Central memory CD8-positive, alpha-beta T cell (primary cell): ENCODE measurements around the gene MPDU1.

Source experiments
- ATAC-seq: fragments of 150-1000 bp; cut with Tn5 transposase; replicated peaks from 2 replicates; pipeline ENCODE4 v1.10.0; 2022; ENCODE audit warnings: mild to moderate bottlenecking, moderate FRiP score, moderate number of reproducible peaks; ENCODE audit not compliant: poor library complexity, severe bottlenecking; ENCODE audit errors: extremely low read depth
- DNase-seq, 2 donors: peaks; one replicate each; pipeline ENCODE4 v3.0.0; 2021; ENCODE audit warnings: low spot score in 2 of 2
- H3K27ac Mint-ChIP-seq: one replicate; pipeline ENCODE4 v1.8.0; 2022; ENCODE audit warnings: low read depth, mild to moderate bottlenecking, moderate library complexity, mixed read lengths
- H3K27me3 Mint-ChIP-seq: one replicate; pipeline ENCODE4 v1.8.0; 2022; ENCODE audit warnings: mixed read lengths
- H3K36me3 Mint-ChIP-seq: one replicate; pipeline ENCODE4 v1.8.0; 2022; ENCODE audit warnings: mild to moderate bottlenecking, moderate library complexity, mixed read lengths; ENCODE audit not compliant: insufficient read depth
- H3K4me1 Mint-ChIP-seq: one replicate; pipeline ENCODE4 v1.8.0; 2022; ENCODE audit warnings: mixed read lengths
- H3K4me3 Mint-ChIP-seq: one replicate; pipeline ENCODE4 v1.8.0; 2022; ENCODE audit warnings: mild to moderate bottlenecking, moderate library complexity, mixed read lengths
- H3K9me3 Mint-ChIP-seq: one replicate; pipeline ENCODE4 v1.8.0; 2022; ENCODE audit warnings: mixed read lengths

Gene MPDU1

GRCh38 chr17:7579001-7579833 lies 4.4 kb upstream of the MPDU1 start, which contains the start of gene CD68:
Gene CD68, plus strand, starts transcription at chr17:7579638. Its CDS starts 40 bp downstream, at chr17:7579678.
- ATAC-seq (peak; percentile 10), DNase-seq (no peak)
- Mint-ChIP-seq H3K4me1 (peaks cover 54% of the 10 kb centered on the region), H3K36me3 (peaks cover 72% of the 10 kb centered on the region), H3K27ac (peak within 1 kb of the TSS; percentile 77), H3K9me3 (no peaks in the 10 kb centered on the region), H3K4me3 (peak within 1 kb of the TSS; percentile 58), H3K27me3 (no peaks in the 10 kb centered on the region)

- peaks cover 66% of the 10 kb centered on the region for H3K36me3 Mint-ChIP-seq
- peaks cover 59% of the 10 kb centered on the region for H3K4me1 Mint-ChIP-seq
- no peak overlapping the region for H3K4me3 Mint-ChIP-seq
- no peaks in the 10 kb centered on the region for H3K9me3 Mint-ChIP-seq
- H3K27me3 Mint-ChIP-seq: no peaks in the 10 kb centered on the region
- DNase-seq (no peak), ATAC-seq (no peak)
- peak overlapping the region; percentile 77 for H3K27ac Mint-ChIP-seq
These were observed 3.6 kb upstream of the MPDU1 start for GRCh38 chr17:7579834-7580603.

- Mint-ChIP-seq H3K27ac (peak overlapping the region; percentile 77), H3K9me3 (no peaks in the 10 kb centered on the region), H3K36me3 (peaks cover 59% of the 10 kb centered on the region), H3K27me3 (no peaks in the 10 kb centered on the region), H3K4me3 (no peak overlapping the region), H3K4me1 (peaks cover 60% of the 10 kb centered on the region)
- no peak for DNase-seq
- ATAC-seq: no peak
These were observed 2.8 kb upstream of the MPDU1 start for GRCh38 chr17:7580604-7581575.

GRCh38 chr17:7582396-7583252 lies 1.0 kb upstream of the MPDU1 start:
- DNase-seq: no peak
- H3K27me3 Mint-ChIP-seq: no peaks in the 10 kb centered on the region
- no peaks in the 10 kb centered on the region for H3K9me3 Mint-ChIP-seq
- H3K4me1 Mint-ChIP-seq: peaks cover 57% of the 10 kb centered on the region
- peak overlapping the region; percentile 91 for H3K27ac Mint-ChIP-seq
- ATAC-seq: no peak
- H3K36me3 Mint-ChIP-seq: peaks cover 46% of the 10 kb centered on the region
- peak overlapping the region; percentile 89 for H3K4me3 Mint-ChIP-seq

GRCh38 chr17:7586673-7587419 lies 3.2 kb downstream of the MPDU1 start:
- ATAC-seq: no peak
- Mint-ChIP-seq H3K27me3 (no peaks in the 10 kb centered on the region), H3K4me3 (no peak overlapping the region), H3K4me1 (peaks cover 32% of the 10 kb centered on the region), H3K36me3 (peaks cover 21% of the 10 kb centered on the region), H3K9me3 (no peaks in the 10 kb centered on the region), H3K27ac (peak overlapping the region; percentile 74)
- no peak for DNase-seq

- DNase-seq (no peak), ATAC-seq (no peak)
- no peaks in the 10 kb centered on the region for H3K27me3 Mint-ChIP-seq
- no peak overlapping the region for H3K4me3 Mint-ChIP-seq
- H3K36me3 Mint-ChIP-seq: peaks cover 22% of the 10 kb centered on the region
- H3K27ac Mint-ChIP-seq: peak overlapping the region; percentile 74
- H3K4me1 Mint-ChIP-seq: peaks cover 26% of the 10 kb centered on the region
- no peaks in the 10 kb centered on the region for H3K9me3 Mint-ChIP-seq
These were observed 3.9 kb downstream of the MPDU1 start for GRCh38 chr17:7587420-7588151.

GRCh38 chr17:7588553-7589203 lies 5.0 kb downstream of the MPDU1 start:
- no peaks in the 10 kb centered on the region for H3K27me3 Mint-ChIP-seq
- ATAC-seq: no peak
- peaks cover 28% of the 10 kb centered on the region for H3K36me3 Mint-ChIP-seq
- no peak overlapping the region for H3K27ac Mint-ChIP-seq
- H3K4me3 Mint-ChIP-seq: no peak overlapping the region
- no peak for DNase-seq
- peaks cover 22% of the 10 kb centered on the region for H3K4me1 Mint-ChIP-seq
- H3K9me3 Mint-ChIP-seq: no peaks in the 10 kb centered on the region

- ATAC-seq (peak; percentile 60), DNase-seq (peak in 1 of 2 donors; percentile 48)
- H3K4me1 Mint-ChIP-seq: peaks cover 15% of the 10 kb centered on the region
- H3K4me3 Mint-ChIP-seq: no peak overlapping the region
- no peaks in the 10 kb centered on the region for H3K27me3 Mint-ChIP-seq
- no peak overlapping the region for H3K27ac Mint-ChIP-seq
- peaks cover 29% of the 10 kb centered on the region for H3K36me3 Mint-ChIP-seq
- no peaks in the 10 kb centered on the region for H3K9me3 Mint-ChIP-seq
These were observed 5.7 kb downstream of the MPDU1 start for GRCh38 chr17:7589204-7589868.

- no peak for DNase-seq
- Mint-ChIP-seq H3K9me3 (no peaks in the 10 kb centered on the region), H3K27ac (peak within 1 kb of the TSS; percentile 81), H3K4me3 (no peak within 1 kb of the TSS), H3K4me1 (peaks cover 8% of the 10 kb centered on the region), H3K27me3 (no peaks in the 10 kb centered on the region), H3K36me3 (peaks cover 31% of the 10 kb centered on the region)
- no peak for ATAC-seq
These were observed 6.4 kb downstream of the MPDU1 start, which contains the start of gene SOX15 for GRCh38 chr17:7589891-7590691. Gene SOX15, minus strand, starts transcription at chr17:7590094. Its CDS starts 418 bp downstream, at chr17:7589676.
